GM21360 (cell line): Measurements from ENCODE around the gene POU6F2.
"Not testable (repeated sequence)": the region's sequence is repeated elsewhere in the genome, so short reads cannot be mapped to it uniquely, and the experiment has no call there.

Experiments used
- ATAC-seq: cut with Tn5 transposase; IDR thresholded peaks from one replicate; pipeline ENCODE4 v1.9.1; 2021; ENCODE audit warnings: mild to moderate bottlenecking, moderate library complexity; ENCODE audit not compliant: unreplicated experiment

Gene POU6F2

DNA sequence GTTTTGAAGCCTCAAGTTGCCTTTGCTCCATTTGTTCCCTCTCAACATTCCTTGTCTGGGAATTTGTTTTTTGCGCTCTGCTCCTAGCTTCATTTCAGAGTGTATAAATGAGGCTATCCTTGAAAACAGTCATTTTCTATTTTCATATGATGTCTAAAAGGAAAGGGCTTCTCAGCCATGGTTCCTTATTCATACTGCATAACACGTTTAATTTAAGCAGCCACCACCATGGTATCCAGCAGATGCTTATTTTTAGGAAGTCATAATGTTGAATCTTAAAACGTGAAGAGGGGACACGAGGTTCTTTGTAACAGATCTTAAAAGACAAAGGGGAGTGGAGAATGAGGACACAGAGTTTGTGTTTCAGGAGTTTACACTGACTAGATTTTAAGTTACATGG is 14.5 kb downstream of the POU6F2 start:
- no peak for ATAC-seq

DNA sequence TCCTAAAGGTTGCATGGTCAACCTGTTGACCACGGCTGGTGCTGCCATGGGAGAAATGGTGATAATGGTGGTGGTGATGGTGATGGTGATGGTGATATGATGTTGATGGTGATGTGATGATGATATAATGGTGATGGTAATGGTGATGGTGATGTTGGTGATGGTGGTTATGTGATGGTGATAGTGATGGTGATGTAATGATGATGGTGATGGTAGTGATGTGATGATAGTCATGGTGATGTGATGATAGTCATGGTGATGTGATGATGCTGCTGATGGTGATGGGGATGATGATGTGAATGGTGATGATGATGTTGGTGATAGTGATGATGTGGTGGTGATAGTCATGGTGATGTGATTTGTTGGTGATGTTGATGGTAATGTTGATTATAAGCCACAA is 23.9 kb downstream of the POU6F2 start:
- no peak for ATAC-seq

DNA sequence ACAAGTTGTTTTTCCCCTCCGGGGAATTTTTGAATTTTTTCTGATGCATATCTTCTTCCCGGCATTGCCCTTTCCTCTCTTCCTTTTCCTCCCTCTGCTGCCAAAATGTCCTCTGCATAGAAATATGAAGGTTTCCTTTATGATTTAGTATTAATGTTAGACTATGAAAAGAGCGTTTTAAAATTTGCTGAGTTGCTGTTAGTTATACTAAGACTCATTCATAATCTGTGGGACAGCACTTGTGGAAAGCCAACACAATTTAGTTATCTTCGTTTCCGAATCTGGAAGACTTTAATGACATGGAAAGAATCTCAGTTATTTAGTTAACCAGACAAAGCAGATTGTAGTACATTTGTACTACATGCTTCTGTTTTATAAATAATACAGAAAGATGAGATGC is 25.0 kb downstream of the POU6F2 start:
- ATAC-seq, result no peak

DNA sequence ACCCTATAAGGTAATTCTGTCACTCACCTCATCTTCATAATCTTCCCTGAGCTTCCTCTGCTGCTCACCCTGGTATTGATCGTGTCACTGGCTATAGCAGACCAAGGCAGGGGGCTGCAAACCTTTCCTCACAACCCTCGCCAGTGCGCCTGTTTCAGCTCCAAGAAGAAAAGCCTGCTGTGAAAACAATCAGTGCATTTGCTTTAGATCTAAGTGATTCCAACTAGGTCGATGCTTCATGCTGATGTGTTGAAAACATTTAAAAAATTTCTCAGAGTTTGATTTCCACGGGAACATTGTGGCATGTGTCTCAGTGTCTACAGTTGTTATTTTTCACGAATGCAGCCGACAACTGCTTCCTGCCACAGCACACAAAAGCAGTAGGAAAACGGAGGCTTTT is 27.3 kb downstream of the POU6F2 start:
- ATAC-seq, result no peak

- no peak for ATAC-seq
Observed at GRCh38 chr7:39005461-39005860, 27.8 kb downstream of the POU6F2 start.

DNA sequence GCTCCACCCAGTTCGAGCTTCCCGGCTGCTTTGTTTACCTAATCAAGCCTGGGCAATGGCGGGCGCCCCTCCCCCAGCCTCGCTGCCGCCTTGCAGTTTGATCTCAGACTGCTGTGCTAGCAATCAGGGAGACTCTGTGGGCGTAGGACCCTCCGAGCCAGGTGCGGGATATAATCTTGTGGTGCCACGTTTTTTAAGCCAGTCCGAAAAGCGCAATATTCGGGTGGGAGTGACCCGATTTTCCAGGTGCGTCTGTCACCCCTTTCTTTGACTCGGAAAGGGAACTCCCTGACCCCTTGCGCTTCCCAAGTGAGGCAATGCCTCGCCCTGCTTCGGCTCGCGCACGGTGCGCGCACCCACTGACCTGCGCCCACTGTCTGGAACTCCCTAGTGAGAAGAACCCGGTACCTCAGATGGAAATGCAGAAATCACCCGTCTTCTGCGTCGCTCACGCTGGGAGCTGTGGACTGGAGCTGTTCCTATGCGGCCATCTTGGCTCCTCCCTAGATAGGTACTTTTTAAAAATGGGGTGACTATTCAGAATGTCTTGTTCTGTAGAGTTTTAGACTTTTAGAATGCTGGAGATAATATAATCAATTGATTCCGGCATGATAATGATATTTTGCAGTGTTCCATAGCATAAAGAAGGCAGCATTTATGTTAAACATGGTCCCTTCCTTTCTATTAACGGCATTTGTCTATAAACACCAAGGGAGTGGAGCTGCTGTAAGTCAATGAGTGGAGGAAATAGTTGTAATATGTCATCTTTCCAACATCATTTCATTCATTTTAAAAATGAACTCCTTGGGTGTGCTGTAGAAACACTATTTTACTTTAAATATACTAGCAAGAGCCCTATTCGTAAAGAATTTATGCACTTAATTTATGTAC is 35.6 kb downstream of the POU6F2 start:
- not testable (repeated sequence) for ATAC-seq

DNA sequence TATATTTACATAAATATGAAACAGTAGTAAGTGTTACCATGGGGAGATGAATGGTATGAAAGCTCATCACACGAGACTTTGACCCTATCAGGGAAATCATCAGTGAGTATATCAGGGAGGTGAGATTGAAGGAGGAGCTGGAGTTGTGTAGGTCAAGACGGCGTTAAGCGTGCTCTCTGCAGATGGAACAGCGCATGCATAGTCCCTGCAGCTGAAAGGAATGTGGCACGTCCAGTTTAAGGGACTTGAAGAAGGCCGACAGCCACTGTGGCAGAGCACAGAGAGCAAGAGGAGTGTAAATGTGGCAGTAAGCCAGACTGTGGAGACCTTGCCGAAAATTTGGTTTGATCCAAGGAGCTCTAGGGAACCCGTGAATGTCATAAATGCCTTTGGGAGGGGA is 38.9 kb downstream of the POU6F2 start:
- ATAC-seq, result no peak

- no peak for ATAC-seq
Observed at GRCh38 chr7:39017369-39017915, 39.7 kb downstream of the POU6F2 start.

- ATAC-seq, result no peak
Observed at GRCh38 chr7:39022796-39023195, 45.1 kb downstream of the POU6F2 start.

- ATAC-seq, result no peak
Observed at GRCh38 chr7:39027491-39027890, 49.8 kb downstream of the POU6F2 start.

GRCh38 chr7:39033885-39034624 is 56.3 kb downstream of the POU6F2 start:
- ATAC-seq, result no peak

- no peak for ATAC-seq
Observed at GRCh38 chr7:39035156-39035555, 57.4 kb downstream of the POU6F2 start.

DNA sequence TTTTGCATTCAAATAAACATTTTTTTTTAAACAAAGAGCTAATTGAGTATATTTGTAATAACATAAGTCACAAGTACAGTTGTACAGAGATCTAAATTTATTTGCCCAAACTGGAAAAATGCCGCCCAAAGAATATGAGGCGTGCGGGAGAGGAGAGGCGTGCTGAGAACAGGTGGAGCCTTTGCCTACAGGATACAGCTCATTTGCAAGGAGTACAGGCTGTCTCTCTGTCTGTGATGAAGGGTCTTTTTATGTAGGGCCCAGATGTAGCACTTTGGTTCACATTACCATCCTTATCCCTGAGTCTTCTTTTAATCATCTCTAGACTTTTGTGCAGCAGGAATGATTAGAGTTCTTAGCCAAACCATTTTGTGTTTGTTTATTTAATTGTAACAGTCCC is 58.2 kb downstream of the POU6F2 start:
- ATAC-seq, result no peak

DNA sequence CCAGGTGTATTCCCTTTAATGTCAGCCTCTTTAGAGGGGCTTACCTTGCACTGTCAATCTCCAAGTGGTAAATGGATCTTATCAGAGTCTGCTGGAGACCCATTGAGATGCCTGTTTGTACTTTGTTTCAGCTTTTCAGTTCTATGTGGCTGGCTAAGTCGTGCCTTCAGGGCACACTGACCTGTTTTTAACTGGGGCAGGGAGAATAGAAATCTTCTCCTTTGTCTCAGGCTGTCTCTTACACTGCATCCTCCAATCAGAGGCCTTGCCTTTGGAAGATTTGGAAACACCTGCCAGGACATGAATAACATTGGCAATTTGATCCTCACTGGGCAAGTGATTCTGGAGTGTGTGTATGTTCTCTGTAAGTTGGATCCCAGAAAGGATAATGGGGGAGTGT is 65.0 kb downstream of the POU6F2 start:
- ATAC-seq, result no peak

- ATAC-seq, result no peak
Observed at GRCh38 chr7:39043531-39043930, 65.8 kb downstream of the POU6F2 start.

GRCh38 chr7:39044489-39044888 is 66.8 kb downstream of the POU6F2 start:
- ATAC-seq, result no peak

- ATAC-seq, result no peak
Observed at GRCh38 chr7:39045231-39045630, 67.5 kb downstream of the POU6F2 start.

DNA sequence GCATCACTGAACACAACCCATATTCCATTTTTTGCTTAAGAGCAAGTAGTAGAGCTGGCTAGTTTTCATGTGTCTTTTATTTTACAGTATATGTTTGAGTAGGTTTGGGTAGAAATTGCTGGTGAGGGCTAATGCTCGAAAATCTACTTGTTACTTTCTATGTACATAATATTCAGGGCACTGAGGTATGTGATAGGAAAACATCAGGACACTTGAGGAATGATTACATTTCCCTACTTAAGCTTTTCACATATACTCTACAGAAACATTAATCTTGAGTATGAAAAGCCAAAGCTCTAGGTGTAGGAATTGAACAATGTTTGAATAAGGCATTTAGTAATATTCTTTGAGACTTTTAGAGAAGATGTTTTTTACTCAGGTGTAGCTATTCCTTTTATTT is 73.6 kb downstream of the POU6F2 start:
- ATAC-seq, result no peak

DNA sequence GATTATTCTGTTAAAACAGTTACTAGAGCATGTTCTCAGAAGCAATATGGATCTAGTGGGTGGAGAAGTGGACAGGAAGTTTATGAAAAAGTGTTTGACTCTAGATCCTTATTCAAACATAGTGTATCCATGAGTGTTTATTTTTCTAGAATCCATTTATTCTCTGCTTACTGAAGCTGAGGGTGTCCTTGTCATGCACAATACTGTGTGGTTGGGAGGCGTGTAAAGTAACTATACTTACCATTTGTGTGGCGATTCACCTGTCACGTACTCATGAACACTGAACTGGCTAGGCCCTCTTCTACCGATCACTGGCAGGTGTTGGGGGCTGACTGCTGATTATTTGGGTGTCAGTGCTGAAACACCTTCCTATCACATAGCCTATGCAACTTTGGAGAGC is 74.0 kb downstream of the POU6F2 start:
- ATAC-seq, result no peak

- ATAC-seq, result no peak
Observed at GRCh38 chr7:39054731-39055130, 77.0 kb downstream of the POU6F2 start.

DNA sequence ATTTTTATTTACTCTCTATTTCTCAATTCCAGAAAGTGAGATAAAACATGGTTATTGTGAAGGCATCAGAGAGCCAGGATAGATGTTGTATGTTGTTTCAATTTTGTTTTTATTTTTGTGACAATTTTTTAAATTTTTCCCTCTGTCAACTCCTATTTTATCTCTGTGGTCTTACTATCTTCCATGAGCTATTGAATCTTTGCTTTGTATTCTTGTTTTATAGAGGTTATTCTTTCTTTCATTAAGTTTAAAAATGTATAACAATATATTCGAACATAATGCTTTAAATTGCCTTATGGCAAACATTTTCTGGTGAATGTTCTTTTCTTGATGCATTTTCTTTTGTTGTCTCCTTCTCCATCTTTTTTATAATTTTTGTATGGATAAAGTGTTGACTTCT is 78.4 kb downstream of the POU6F2 start:
- ATAC-seq, result no peak

DNA sequence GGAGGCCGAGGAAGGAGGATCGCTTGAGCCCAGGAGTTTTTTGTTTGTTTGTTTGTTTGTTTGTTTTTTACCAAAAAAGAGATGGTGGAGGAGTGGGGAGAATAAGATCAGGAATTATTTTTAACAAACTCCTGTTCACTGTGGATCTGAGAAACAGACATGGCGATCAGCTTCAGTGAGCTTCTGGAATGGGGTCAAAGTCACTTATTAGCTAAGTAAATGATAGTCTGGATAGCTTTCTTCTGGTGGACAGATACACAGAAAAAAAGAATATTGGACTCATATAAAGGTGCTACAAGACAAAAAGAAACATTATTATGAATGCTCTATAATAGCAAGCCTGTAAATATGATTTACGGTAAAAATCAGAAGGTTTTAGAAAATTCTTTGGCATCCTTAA is 85.1 kb downstream of the POU6F2 start:
- ATAC-seq, result no peak
